ENCODE data around the gene TRIM43B. TPM values are rescaled to one million over a fixed set of nuclear protein-coding genes. Genes with fewer than 3 reads are reported as not detected.

The TRIM43B gene
- total RNA-seq, 1 donor from 2014 or later = not detected

Other genes starting within 250 kb of the TRIM43B start
- gene PROM2, start 210.3 kb downstream of the TRIM43B start, total RNA-seq = 1.4 TPM
- 4.6 TPM for gene KCNIP3, start 187.4 kb downstream of the TRIM43B start, total RNA-seq
- gene FAHD2A, start 82.0 kb downstream of the TRIM43B start, total RNA-seq = 32.4 TPM
- not detected for gene TRIM43, start 107.2 kb upstream of the TRIM43B start, total RNA-seq

Data from left ventricle myocardium inferior (tissue), 1 donor.